NCI-H128 (cell line): ENCODE data around the gene RNASE13.

ENCODE experiments used
- DNase-seq: peaks from one replicate; lab custom pipeline; 2025; ENCODE audit not compliant: unreplicated experiment; lab: John Stamatoyannopoulos, UW

The RNASE13 gene, protein sequence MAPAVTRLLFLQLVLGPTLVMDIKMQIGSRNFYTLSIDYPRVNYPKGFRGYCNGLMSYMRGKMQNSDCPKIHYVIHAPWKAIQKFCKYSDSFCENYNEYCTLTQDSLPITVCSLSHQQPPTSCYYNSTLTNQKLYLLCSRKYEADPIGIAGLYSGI

DNA sequence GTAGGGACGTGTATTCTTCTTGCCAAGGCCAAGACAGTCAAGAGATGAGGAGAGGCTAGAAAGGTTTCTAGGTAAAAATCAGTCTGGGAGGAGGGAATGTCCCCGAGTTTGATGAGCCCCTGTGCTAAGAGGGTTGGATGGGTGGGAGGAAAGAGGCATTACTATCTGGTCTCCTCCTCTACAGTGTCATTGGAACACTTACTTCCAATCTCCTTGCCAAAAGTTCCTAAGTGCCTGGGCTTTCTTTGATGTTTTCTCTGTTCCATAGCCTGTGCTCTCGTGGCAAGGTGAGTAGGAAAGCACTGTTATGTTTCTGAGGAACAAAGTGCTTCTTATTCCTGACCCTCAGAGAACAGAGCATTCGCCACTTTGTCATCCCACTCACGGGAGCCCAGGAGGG, at the start of gene RNASE13:
Gene RNASE13 (minus strand): TSS at position 101 of the 400 bp plus-strand sequence. CDS start 519 bp downstream, outside the sequence.
- DNase-seq, result no peak

DNA sequence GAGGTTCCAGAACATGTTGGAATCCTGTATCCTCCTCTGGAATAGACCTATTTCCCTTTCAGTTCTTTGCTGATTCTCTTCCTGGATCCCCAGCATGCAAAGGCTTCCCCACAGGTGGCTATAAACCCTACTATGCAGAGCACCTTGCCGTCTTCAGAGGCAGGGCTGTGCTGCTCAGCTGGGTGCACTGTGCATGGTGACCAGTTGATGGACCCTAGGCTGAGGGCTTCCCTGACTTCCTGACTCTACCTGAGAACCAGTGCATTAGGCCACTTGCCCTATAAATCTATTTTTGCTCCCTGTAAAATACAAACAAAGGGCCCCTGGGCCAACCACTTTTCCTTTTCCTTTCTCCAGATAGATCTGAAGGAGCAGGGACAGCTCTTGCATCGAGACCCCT, 49.8 kb upstream of the RNASE13 start:
- no peak for DNase-seq

DNA sequence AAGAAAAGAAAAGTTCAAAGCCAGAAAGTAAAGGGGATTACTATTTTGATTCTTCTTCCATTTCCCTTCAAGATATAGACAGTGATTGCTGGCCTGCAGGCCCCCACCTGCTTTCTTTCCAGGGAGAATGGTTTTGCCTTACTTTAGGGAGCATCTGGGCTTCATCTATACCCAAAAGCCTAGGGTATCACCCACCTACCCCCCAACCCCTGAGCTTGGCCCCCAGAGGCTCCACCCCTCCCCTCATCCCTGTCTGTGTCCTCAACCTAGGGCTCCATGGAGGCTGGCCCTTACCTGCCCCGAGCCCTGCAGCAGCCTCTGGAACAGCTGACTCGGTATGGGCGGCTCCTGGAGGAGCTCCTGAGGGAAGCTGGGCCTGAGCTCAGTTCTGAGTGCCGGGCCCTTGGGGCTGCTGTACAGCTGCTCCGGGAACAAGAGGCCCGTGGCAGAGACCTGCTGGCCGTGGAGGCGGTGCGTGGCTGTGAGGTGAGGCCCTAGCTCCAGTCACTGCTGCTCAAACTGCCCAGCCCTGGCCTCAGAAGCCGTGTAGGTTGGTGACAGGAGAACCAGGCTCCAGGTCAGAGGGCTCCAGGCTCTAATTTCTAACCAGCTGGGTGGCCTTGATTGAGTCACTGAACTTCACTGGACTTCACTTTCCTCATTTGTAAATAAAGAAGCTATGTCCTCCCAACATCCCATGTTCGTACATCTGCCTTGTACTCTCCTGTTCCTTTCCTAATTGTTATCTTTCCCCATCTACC, 49.1 kb upstream of the RNASE13 start:
- DNase-seq, result no peak

DNA sequence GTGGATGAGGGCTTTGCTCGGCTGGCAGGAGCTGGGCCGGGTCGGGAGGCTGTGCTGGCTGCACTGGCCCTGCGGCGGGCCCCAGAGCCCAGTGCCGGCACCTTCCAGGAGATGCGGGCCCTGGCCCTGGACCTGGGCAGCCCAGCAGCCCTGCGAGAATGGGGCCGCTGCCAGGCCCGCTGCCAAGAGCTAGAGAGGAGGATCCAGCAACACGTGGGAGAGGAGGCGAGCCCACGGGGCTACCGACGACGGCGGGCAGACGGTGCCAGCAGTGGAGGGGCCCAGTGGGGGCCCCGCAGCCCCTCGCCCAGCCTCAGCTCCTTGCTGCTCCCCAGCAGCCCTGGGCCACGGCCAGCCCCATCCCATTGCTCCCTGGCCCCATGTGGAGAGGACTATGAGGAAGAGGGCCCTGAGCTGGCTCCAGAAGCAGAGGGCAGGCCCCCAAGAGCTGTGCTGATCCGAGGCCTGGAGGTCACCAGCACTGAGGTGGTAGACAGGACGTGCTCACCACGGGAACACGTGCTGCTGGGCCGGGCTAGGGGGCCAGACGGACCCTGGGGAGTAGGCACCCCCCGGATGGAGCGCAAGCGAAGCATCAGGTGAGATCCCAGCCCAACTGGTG, 47.0 kb upstream of the RNASE13 start:
- no peak for DNase-seq

DNA sequence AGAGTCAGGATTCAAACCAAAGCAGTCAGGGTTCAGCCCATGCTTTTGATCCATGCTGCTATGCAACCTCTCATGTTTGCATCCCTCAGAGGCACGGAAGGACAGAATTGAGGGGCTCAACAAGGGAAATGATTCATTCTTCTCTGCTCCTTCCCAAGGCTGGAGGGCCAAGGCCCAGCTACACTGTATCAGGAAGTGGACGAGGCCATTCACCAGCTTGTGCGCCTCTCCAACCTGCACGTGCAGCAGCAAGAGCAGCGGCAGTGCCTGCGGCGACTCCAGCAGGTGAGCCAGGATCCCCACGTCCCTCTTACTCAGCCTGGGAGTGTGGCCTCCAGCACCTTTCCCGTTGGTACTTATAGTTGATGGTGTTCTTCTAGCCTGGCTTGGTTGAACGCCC, 44.1 kb upstream of the RNASE13 start:
- DNase-seq, result no peak

DNA sequence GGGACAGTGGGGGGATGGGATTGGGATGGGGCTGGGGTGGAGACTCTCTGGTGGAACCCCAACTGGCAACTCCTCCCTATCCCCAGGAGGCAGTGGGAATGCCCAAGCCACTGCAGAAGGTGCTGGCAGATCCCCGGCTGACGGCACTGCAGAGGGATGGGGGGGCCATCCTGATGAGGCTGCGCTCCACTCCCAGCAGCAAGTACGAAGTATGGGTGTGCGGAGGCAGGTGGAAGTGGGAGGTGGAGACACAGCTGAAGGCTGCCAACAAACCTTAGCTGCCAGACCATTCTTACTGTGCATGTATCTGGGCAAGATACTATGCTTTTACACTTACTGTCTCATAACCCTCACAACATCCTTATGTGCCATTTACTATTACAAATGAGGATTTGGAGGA, 43.7 kb upstream of the RNASE13 start:
- no peak for DNase-seq

DNA sequence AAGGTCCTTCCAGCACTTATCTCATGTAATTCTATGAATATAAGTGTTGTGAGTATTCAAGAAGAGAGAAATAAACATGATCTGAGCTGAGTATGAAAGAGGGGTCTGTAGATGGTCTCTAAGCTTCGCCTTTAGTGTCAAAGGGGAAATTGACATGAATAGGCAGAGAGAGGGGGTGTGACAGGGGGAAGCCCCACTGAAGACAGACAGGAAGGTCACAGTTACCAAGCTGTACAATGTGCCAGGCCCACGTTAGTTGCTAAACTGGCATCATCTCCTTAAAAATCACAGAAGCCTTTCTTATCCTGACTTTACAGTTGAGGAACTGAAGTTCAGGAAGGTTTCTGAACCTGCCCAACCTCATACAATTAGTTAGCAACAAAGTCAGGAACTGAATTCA, 43.1 kb upstream of the RNASE13 start:
- no peak for DNase-seq

DNA sequence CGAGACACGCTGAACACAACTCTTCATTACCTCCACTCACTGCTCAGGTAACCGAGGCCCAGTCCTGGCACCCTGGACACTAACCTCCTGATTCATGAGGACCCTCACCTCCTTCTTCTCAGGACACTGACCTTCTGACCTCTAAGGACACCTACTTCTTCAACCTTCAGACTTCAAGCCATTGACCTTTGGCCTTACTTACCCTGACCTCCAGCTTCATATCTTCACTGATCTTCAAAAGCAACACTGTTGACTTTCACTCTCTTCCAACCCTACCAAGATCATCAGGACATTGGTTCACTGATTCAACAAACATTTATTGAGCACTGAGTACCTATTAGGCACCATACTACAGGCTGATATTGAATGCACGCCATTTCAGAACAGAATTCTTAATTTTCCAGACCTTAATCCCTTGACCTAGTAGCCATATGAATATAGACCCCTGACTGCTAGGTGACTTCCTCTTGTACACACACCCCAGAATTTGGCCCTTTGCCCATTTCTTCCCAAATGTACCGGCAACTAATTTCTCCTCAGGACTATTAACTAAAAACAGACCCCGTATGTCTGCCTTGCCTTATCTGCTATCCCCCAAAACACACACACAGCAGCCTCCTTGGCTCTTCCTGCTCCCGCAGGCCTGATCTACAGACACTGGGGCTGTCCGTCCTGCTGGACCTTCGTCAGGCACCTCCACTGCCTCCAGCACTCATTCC, 41.3 kb upstream of the RNASE13 start:
- no peak for DNase-seq

DNA sequence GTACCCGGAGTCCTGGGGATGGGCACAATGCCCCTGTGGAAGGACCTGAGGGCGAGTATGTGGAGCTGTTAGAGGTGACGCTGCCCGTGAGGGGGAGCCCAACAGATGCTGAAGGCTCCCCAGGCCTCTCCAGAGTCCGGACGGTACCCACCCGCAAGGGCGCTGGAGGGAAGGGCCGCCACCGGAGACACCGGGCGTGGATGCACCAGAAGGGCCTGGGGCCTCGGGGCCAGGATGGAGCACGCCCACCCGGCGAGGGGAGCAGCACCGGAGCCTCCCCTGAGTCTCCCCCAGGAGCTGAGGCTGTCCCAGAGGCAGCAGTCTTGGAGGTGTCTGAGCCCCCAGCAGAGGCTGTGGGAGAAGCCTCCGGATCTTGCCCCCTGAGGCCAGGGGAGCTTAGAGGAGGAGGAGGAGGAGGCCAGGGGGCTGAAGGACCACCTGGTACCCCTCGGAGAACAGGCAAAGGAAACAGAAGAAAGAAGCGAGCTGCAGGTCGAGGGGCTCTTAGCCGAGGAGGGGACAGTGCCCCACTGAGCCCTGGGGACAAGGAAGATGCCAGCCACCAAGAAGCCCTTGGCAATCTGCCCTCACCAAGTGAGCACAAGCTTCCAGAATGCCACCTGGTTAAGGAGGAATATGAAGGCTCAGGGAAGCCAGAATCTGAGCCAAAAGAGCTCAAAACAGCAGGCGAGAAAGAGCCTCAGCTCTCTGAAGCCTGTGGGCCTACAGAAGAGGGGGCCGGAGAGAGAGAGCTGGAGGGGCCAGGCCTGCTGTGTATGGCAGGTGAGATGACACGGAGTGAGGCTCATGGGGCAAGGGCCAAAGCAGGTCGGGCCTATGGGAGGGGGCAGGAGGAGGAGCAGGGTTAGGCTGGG, 40.0 kb upstream of the RNASE13 start:
- DNase-seq, result no peak

DNA sequence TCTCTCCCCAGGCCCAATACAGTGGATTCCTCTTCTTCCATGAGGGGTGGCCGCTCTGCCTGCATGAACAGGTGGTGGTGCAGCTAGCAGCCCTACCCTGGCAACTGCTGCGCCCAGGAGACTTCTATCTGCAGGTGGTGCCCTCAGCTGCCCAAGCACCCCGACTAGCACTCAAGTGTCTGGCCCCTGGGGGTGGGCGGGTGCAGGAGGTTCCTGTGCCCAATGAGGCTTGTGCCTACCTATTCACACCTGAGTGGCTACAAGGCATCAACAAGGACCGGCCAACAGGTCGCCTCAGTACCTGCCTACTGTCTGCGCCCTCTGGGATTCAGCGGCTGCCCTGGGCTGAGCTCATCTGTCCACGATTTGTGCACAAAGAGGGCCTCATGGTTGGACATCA, 39.3 kb upstream of the RNASE13 start:
- DNase-seq, result no peak

DNA sequence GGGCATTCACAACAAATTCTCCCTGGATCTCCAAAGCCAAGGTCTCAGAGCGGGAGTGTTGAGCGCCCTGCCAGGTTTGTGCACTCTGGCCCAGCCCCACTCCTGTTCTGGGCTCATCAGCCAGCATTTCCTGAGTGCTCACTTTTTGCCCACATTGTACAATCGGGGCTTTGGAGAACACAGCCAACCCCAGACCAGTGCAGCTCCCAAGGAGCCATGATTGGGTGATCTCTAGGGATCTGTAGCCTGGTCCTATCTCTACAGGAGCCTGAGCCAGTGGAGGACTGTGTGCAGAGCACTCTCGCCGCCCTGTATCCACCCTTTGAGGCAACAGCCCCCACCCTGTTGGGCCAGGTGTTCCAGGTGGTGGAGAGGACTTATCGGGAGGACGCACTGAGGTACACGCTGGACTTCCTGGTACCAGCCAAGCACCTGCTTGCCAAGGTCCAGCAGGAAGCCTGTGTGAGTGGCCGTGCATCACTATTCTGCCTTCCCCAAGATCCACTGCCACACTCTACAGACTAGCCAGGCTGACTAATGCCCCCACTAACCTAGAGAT, 38.3 kb upstream of the RNASE13 start:
- no peak for DNase-seq

DNA sequence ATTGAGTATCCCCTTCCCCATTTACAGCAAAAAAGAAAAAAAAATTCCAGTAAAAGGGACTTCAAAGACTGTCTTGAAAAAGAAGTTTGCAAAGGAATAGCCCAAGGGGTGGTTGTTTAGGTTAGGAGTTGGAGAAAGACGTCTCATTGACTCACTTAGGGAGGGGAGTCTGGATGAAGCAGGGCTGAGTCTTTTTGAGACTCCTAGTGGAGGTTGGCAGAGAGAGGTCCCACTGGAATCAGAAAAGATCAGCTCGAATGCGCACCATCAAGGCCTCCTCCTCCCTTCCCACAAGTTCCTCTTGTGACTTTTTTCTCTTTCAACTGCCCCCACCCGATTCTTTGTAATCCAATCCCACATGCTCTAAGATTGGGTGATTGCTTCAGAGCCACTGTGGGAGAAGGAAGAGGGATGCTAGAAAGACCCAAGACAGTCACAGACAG, 37.4 kb upstream of the RNASE13 start:
- no peak for DNase-seq

DNA sequence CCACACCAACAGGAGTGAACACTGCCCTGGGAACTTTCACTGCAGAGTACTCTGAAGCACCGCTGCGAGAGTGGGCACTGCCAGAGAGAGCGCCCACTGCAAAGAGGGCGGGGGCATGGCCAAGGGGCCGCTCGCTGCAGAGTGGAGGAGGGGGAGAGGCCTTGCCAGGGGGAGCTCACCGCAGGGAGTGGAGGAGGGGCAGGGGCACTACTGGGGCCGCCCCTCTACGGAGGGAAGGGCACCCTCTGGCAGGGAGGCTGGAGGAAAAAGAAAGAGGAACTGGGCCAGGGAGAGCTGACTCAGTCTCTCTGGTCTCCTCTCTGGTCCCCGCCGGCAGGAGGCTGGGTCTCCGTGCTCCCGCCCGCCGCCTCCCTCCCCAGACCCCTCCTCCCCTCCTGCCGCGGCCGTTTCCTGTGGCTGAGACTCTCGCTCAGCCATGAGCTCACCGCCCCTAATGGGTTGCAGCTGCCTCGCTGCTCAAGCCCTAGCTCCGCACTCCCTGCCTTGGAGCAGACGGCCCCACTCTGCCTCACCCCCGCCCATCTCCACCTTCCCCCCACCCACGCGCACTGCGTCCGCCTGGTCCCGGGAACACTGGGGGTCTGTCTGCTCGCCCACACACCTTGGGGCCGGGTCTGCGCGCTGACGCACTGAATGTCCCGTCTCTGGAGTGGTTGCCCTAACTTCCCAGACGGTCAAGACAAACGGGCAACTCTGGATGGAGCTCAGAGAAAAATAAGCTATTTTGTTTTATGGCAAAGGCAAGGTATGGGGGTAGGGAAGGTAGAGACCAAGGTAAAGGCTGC, 36.8 kb upstream of the RNASE13 start:
- peak; percentile 33 for DNase-seq

DNA sequence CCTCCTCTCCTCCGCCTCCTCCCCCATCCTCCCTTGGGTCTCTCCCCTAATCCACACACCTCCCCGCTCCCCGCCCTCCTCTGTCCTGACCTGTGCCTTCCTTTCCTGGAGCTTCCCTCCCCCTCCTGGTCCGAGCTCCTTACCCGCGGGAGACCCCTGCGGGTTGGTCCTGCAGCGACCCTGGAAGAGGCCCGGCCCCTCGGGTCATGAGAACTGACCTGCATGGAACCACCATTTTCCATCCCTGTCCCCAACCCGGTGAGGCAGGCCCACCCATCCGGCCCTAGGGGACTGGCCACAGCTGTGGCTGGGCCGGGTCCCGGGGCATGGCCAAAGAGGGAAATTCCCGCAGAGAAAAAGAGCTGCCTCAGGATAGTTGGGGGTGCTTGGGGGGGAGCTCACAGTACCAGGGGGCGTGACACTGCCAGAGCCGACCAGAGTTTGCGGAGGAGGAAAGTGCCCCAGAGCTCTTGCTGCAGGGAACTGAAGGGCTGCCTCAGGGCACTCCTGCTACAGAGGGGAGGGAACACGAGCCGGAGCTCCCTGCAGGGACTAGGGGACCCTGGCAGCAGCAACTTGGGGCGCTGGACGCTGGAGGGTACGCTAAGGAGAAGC, 36.1 kb upstream of the RNASE13 start:
- DNase-seq, result no peak

DNA sequence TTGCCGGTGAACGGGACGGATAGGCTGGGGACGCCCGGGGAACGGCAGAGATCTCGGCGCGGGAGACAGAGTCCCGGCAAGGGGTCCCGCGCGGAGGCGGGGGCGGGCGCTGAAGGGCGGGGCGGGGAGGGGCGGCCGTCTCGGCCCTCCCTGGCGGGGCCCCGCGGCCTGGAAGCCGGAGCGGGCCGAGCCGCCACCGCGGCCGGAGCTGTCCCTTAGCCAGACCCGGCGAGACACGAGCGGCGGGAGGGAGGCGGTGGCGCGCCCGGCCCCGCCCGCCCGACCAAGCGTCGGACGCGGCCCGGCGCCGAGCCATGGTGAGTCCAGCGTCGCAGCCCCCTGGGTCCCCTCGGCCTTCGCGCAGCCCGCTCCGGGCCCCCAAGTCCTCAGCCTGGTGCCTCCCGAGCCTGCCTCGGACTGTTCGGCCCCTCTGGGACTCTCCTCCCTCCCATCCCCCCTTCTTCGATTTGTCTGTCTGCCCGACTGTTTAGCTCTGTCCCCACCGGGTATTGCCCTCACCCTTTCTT, 35.5 kb upstream of the RNASE13 start, which contains the start of gene ARHGEF40:
Gene ARHGEF40 (plus strand): TSS at position 222 of the 527 bp plus-strand sequence. CDS start 93 bp downstream, at position 315.
- no peak for DNase-seq

DNA sequence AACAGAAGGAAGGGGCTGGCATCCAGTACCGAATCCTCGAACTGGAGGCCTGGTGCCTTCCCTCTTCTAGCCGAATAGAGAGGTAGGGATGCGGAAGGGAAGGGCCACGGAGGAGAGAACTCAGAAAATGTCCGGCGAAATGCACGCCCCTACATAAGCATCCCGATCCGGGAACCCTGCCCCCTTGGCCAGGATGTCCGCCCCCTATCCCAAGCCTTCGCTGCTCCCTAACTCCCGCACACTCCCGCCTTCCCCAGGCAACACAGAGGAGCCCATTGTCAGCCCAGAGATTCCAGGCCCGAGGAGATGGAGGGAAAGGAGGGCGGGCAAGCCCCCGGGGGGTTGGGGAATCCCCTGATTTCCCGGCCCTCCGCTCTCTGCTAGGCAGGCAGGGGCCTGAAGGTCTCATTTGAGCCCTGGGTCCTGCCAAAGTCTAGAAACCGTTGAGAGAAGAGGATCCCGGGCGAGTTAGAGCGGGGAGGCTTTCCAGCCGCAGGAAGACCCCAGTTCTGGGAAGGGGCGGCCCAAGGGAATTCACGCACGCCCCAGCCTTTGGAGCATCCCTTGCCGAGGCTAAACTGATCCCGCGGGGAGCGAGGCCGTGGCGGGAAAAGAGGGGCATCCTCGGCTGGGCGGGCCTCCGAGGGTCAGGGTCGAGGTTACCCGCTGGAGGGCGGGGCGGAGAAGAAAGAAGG, 34.9 kb upstream of the RNASE13 start:
- DNase-seq, result no peak

DNA sequence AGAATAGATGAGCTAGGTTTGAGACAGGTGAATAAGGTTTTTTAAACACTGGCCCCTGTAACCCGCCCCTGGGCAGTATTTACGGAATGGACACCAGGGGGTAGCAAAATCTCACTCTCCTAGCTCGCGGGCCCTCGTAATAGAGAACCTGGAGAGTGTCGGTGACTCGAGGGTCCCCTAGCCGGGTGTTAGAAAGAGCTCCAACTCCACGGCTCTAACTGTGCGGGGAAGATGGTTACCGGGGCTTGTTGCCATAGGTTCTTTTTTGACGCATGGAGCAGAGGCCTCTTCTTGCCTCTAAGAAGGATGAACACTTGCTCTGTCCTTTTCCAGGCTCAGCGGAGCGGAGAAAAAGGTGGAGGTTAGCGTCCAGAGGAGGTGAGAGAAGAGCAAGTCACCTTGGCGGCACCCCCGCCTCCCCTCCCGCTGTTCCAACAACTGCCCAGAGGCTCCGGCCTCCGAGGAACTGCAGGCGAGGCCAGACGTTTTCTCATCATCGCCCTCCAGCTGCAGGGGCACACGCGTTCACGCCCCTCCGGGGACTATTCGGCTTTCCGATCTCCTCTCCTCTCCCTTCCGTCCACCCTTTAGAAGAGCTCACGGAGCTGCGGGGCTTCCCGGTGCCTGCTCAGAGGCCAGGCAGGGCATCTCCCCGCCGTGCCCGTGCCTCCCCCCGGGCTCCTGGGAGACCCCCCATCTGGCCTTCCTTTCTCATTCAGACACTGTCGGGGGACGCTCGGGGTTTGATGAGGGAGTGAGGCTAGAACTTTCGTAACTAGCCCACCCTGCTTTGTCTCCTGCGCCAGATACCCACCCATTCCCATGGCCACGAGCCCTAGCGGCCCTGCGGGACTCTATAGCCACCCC, 34.1 kb upstream of the RNASE13 start:
- peak; percentile 62 for DNase-seq
